HG03060 (cell line): ENCODE measurements around the gene LGI4.

ENCODE experiments used
- ATAC-seq: cut with Tn5 transposase; IDR thresholded peaks from one replicate; pipeline ENCODE4 v1.9.1; 2021; ENCODE audit warnings: low read depth, moderate number of reproducible peaks; ENCODE audit not compliant: unreplicated experiment

The LGI4 gene

GRCh38 chr19:35134601-35135242 lies at the start of gene LGI4:
LGI4 (minus strand) TSS chr19:35135059; CDS start chr19:35134680, 379 bp downstream.
- no peak for ATAC-seq

GRCh38 chr19:35184267-35184666 lies 49.4 kb upstream of the LGI4 start:
- ATAC-seq = no peak

GRCh38 chr19:35181387-35181786 lies 46.5 kb upstream of the LGI4 start:
- ATAC-seq = no peak

GRCh38 chr19:35179830-35180229 lies 45.0 kb upstream of the LGI4 start:
- no peak for ATAC-seq

GRCh38 chr19:35178701-35179100 lies 43.8 kb upstream of the LGI4 start:
- no peak for ATAC-seq

GRCh38 chr19:35177377-35178274 lies 42.8 kb upstream of the LGI4 start:
- ATAC-seq = no peak

- ATAC-seq = no peak
These were observed 41.3 kb upstream of the LGI4 start for GRCh38 chr19:35176181-35176570.

- ATAC-seq = no peak
These were observed 39.4 kb upstream of the LGI4 start for GRCh38 chr19:35174226-35174625.

- no peak for ATAC-seq
These were observed 36.9 kb upstream of the LGI4 start for GRCh38 chr19:35171730-35172129.

- no peak for ATAC-seq
These were observed 35.7 kb upstream of the LGI4 start for GRCh38 chr19:35170359-35171061.

GRCh38 chr19:35169221-35169995 lies 34.5 kb upstream of the LGI4 start:
- no peak for ATAC-seq

- no peak for ATAC-seq
These were observed 33.3 kb upstream of the LGI4 start for GRCh38 chr19:35168196-35168595.

- no peak for ATAC-seq
These were observed 32.6 kb upstream of the LGI4 start for GRCh38 chr19:35167251-35168119.

GRCh38 chr19:35166100-35167063 lies 31.5 kb upstream of the LGI4 start:
- ATAC-seq = no peak

GRCh38 chr19:35165200-35166058 lies 30.6 kb upstream of the LGI4 start:
- ATAC-seq = no peak

- no peak for ATAC-seq
These were observed 29.6 kb upstream of the LGI4 start for GRCh38 chr19:35164418-35164817.

GRCh38 chr19:35162471-35163326 lies 27.8 kb upstream of the LGI4 start:
- no peak for ATAC-seq
